Upper lobe of left lung (tissue), 6 donors: ENCODE measurements around the gene RIIAD1. TPM values are rescaled to one million over a fixed set of nuclear protein-coding genes. Genes with fewer than 3 reads are reported as not detected.

Experiments
- ATAC-seq, 2 donors: fragments of 200-7000 bp; cut with Tn5 transposase; one replicate each; pipeline ENCODE4 v1.9.1; 2022; ENCODE audit warnings: mild to moderate bottlenecking in 2 of 2, moderate library complexity in 2 of 2; ENCODE audit not compliant: low FRiP score in 2 of 2
- DNase-seq, 2 donors: peaks; one replicate each; pipeline ENCODE4 v3.0.0-alpha.2; 2019 to 2020
- H3K27ac ChIP-seq, 4 donors: fragments of 200-600 bp; sonication (generic); one replicate each; pipeline ENCODE4 v1.5.1; 2016 to 2019
- H3K27me3 ChIP-seq, 4 donors: fragments of 200-600 bp; sonication (generic); one replicate each; pipeline ENCODE4 v1.5.1; 2017 to 2019
- H3K36me3 ChIP-seq, 4 donors: fragments of 200-600 bp; sonication (generic); one replicate each; pipeline ENCODE4 v1.5.1; 2016 to 2019
- H3K4me1 ChIP-seq, 4 donors: fragments of 200-600 bp; sonication (generic); one replicate each; pipeline ENCODE4 v1.5.1; 2018 to 2019
- H3K4me3 ChIP-seq, 4 donors: fragments of 200-600 bp; sonication (generic); one replicate each; pipeline ENCODE4 v1.5.1; 2017 to 2019; ENCODE audit warnings: mild to moderate bottlenecking in 2 of 4, moderate library complexity in 1 of 4
- H3K9me3 ChIP-seq, 4 donors: fragments of 200-600 bp; sonication (generic); one replicate each; pipeline ENCODE4 v1.5.1; 2018 to 2019
- CTCF ChIP-seq, 6 experiments: fragments of 450-650 bp in 4 of 6; fragments of 200-600 bp in 2 of 6; sonication (generic) in 2 of 6; IDR thresholded peaks; one replicate each; pipeline ENCODE4 v1.5.1; 2016 to 2019; ENCODE audit warnings: antibody characterized with exemption in 6 of 6
- EP300 ChIP-seq, 4 donors: sonication (generic); formaldehyde crosslinking; IDR thresholded peaks; one replicate each; pipeline ENCODE4 v1.5.1; 2017; ENCODE audit warnings: antibody characterized with exemption in 4 of 4, control low read depth in 2 of 4
- POLR2A ChIP-seq, 4 donors: fragments of 450-650 bp; IDR thresholded peaks; one replicate each; pipeline ENCODE4 v1.5.1; 2016 to 2017; ENCODE audit warnings: antibody characterized with exemption in 4 of 4, mild to moderate bottlenecking in 2 of 4
- POLR2AphosphoS5 ChIP-seq, 2 donors: sonication (generic); formaldehyde crosslinking; IDR thresholded peaks; one replicate each; pipeline ENCODE4 v1.5.1; 2017; ENCODE audit warnings: antibody characterized with exemption in 2 of 2
- WGBS, 2 donors: methylation state at CpG; one replicate each; pipeline ENCODE4 v1.1.5; 2017 to 2018; 5-methylcytosine and 5-hydroxymethylcytosine counted together
- total RNA-seq, 6 donors: library from RNA; depleted of rRNA in 4 of 6; stranded (reverse); fragments of >200 nt in 4 of 6; gene quantifications; one replicate each; pipeline versions ENCODE4 v1.1.0 to v1.2.1, GENCODE V29; 2016 to 2021
- donor health status: DM: no; HTN: no; CAD: no; lungs with moderate emphysema.
- donor health status: DM: no; HTN: yes; CAD: no; lungs with severe emphysema.

The RIIAD1 gene
- total RNA-seq, 6 donors from 2014 or later = 2.5 to 20.7 (median 6.3) TPM; not detected in 2

GRCh38 chr1:151708891-151709290 lies 12.4 kb upstream of the RIIAD1 start:
- DNase-seq = no peak
- H3K4me3 ChIP-seq = no peak overlapping the region
- no peak overlapping the region for H3K27ac ChIP-seq
- H3K27me3 ChIP-seq = no peaks in the 10 kb centered on the region
- no peaks in the 10 kb centered on the region for H3K4me1 ChIP-seq
- no peak for ATAC-seq
- no peaks in the 10 kb centered on the region for H3K36me3 ChIP-seq
- 67 to 82% methylated on average over 13 to 15 of the region's 15 CpGs for WGBS, 2 donors
- no peak for TF ChIP-seq POLR2A (IDR thresholded peaks at IDR 0.05)
- no peaks in the 10 kb centered on the region for H3K9me3 ChIP-seq

DNA sequence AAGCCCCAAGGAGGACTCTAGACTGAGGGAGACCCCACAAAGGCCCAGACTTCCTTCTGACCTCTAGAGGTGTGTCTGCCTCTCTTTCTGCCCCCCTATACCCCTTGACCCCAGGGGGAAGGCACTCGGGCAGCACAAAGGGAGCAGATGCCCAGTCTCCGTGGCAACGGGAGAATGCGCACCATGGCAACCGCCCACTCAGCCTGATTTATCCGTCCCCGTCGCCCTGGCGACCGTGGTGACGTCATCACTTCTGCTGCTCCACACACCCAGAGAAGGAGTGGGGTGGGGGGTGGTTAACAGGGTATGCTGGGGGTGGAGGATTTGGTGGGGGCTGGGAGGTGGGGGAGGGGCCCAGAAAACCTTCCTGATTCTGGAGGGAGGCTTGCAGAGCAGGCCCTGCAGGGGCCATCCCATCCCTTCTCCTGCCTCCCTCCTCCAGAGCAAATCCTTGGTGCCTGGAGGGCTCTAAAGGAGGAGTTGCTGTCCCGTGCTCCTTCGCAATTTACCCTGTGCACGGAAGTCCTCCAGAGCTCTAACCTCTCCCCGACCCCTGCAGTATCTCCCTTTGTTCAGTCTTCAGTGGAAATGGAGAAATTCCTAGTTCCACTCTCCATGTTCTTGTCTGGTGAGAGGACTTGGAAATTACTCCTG lies 11.0 kb upstream of the RIIAD1 start:
- 40 to 41% methylated on average over 1 to 15 of the region's 15 CpGs for WGBS, 2 donors
- TF ChIP-seq CTCF (IDR thresholded peaks at IDR 0.05) (no peak), EP300 (IDR thresholded peaks at IDR 0.05) (no peak), POLR2A (IDR thresholded peaks at IDR 0.05) (no peak), POLR2AphosphoS5 (IDR thresholded peaks at IDR 0.05) (no peak)

GRCh38 chr1:151711044-151711800 lies 10.1 kb upstream of the RIIAD1 start:
- H3K4me3 ChIP-seq = no peak overlapping the region
- 83 to 85% methylated on average over 20 to 21 of the region's 21 CpGs for WGBS, 2 donors
- DNase-seq = no peak
- no peaks in the 10 kb centered on the region for H3K9me3 ChIP-seq
- TF ChIP-seq POLR2A (IDR thresholded peaks at IDR 0.05) (no peak), CTCF (IDR thresholded peaks at IDR 0.05) (no peak), EP300 (IDR thresholded peaks at IDR 0.05) (no peak), POLR2AphosphoS5 (IDR thresholded peaks at IDR 0.05) (no peak)
- H3K27ac ChIP-seq = no peak overlapping the region
- H3K4me1 ChIP-seq = peaks cover 0 to under 1% (median 0%) of the 10 kb centered on the region in 4 donors
- H3K27me3 ChIP-seq = peaks cover 0 to 5% (median 5%) of the 10 kb centered on the region in 4 donors
- H3K36me3 ChIP-seq = no peaks in the 10 kb centered on the region
- no peak for ATAC-seq

More for the DNA sequence above, 11.0 kb upstream of the RIIAD1 start:
- ATAC-seq = no peak
- no peak overlapping the region for H3K4me3 ChIP-seq
- DNase-seq = peak in 1 of 2 donors; percentile 70
- no peaks in the 10 kb centered on the region for H3K36me3 ChIP-seq
- H3K9me3 ChIP-seq = no peaks in the 10 kb centered on the region
- no peaks in the 10 kb centered on the region for H3K4me1 ChIP-seq
- H3K27me3 ChIP-seq = no peaks in the 10 kb centered on the region
- no peak overlapping the region for H3K27ac ChIP-seq

- no peak for DNase-seq
- 63% methylated on average over 10 of the region's 10 CpGs for WGBS, 2 donors
- Histone ChIP-seq H3K36me3 (no peaks in the 10 kb centered on the region), H3K27me3 (peaks cover 0 to 12% (median 8%) of the 10 kb centered on the region in 4 donors), H3K4me1 (peaks cover 0 to 8% (median 7%) of the 10 kb centered on the region in 4 donors), H3K9me3 (no peaks in the 10 kb centered on the region), H3K27ac (no peak overlapping the region), H3K4me3 (no peak overlapping the region)
- no peak for ATAC-seq
- TF ChIP-seq EP300 (IDR thresholded peaks at IDR 0.05) = no peak
- TF ChIP-seq CTCF (IDR thresholded peaks at IDR 0.05) = no peak
- TF ChIP-seq POLR2AphosphoS5 (IDR thresholded peaks at IDR 0.05) = no peak
- TF ChIP-seq POLR2A (IDR thresholded peaks at IDR 0.05) = no peak
Measured at GRCh38 chr1:151711951-151712350, 9.4 kb upstream of the RIIAD1 start.

GRCh38 chr1:151713044-151713443 lies 8.3 kb upstream of the RIIAD1 start:
- TF ChIP-seq POLR2A (IDR thresholded peaks at IDR 0.05) = no peak
- TF ChIP-seq POLR2AphosphoS5 (IDR thresholded peaks at IDR 0.05) = no peak
- no peak for TF ChIP-seq EP300 (IDR thresholded peaks at IDR 0.05)
- TF ChIP-seq CTCF (IDR thresholded peaks at IDR 0.05) = no peak
- no peak for ATAC-seq
- H3K4me1 ChIP-seq = peaks cover 3 to 19% (median 9%) of the 10 kb centered on the region in 4 donors
- H3K27ac ChIP-seq = no peak overlapping the region
- no peak for DNase-seq
- no peaks in the 10 kb centered on the region for H3K9me3 ChIP-seq
- no peaks in the 10 kb centered on the region for H3K36me3 ChIP-seq
- no peak overlapping the region for H3K4me3 ChIP-seq
- WGBS, 2 donors = 57 to 60% methylated on average over 1 to 2 of the region's 2 CpGs
- H3K27me3 ChIP-seq = peaks cover 0 to 13% (median 8%) of the 10 kb centered on the region in 4 donors
